Mesenchymal stem cell (in vitro differentiated cells and primary cell): ENCODE data around the gene ZBTB38.

Source experiments
- DNase-seq: peaks from one replicate; pipeline ENCODE4 v3.0.0-alpha.2; 2013
- H2AFZ ChIP-seq: one replicate; pipeline ENCODE4 v1.6.1; 2013; ENCODE audit warnings: low read depth, mild to moderate bottlenecking, control low read depth, inconsistent platforms, low read length, moderate library complexity
- H2AK5ac ChIP-seq: 2 replicates; pipeline ENCODE4 v1.6.1; 2013; ENCODE audit warnings: low read length, moderate library complexity, mild to moderate bottlenecking, inconsistent platforms; ENCODE audit not compliant: severe bottlenecking
- H2BK120ac ChIP-seq: one replicate; pipeline ENCODE4 v1.6.1; 2013; ENCODE audit warnings: low read depth, mild to moderate bottlenecking, inconsistent platforms, low read length, moderate library complexity
- H2BK12ac ChIP-seq, 2 experiments: one replicate each; pipeline ENCODE4 v1.6.1; 2013; ENCODE audit warnings: inconsistent platforms in 2 of 2, low read length in 2 of 2, mild to moderate bottlenecking in 2 of 2, moderate library complexity in 2 of 2, control low read depth in 1 of 2
- H2BK15ac ChIP-seq: one replicate; pipeline ENCODE4 v1.6.1; 2013; ENCODE audit warnings: mild to moderate bottlenecking, low read depth, inconsistent platforms; ENCODE audit not compliant: poor library complexity, severe bottlenecking
- H2BK5ac ChIP-seq: 2 replicates; pipeline ENCODE4 v1.6.1; 2013; ENCODE audit warnings: low read depth, mild to moderate bottlenecking, low read length, control low read depth, inconsistent platforms; ENCODE audit not compliant: poor library complexity, severe bottlenecking
- H3K14ac ChIP-seq, 2 experiments: one replicate each; pipeline ENCODE4 v1.6.1; 2013; ENCODE audit warnings: inconsistent platforms in 2 of 2, low read length in 2 of 2, control low read depth in 1 of 2, mild to moderate bottlenecking in 1 of 2, moderate library complexity in 1 of 2
- H3K18ac ChIP-seq, 2 experiments: one replicate each; pipeline ENCODE4 v1.6.1; 2013; ENCODE audit warnings: inconsistent platforms in 2 of 2, low read length in 2 of 2, control low read depth in 1 of 2, low read depth in 1 of 2, mild to moderate bottlenecking in 1 of 2
- H3K23ac ChIP-seq, 2 experiments: one replicate each; pipeline ENCODE4 v1.6.1; 2013; ENCODE audit warnings: inconsistent platforms in 2 of 2, low read length in 2 of 2, mild to moderate bottlenecking in 2 of 2, moderate library complexity in 2 of 2, control low read depth in 1 of 2
- H3K27ac ChIP-seq: 2 replicates; pipeline ENCODE4 v1.5.1; 2013; ENCODE audit warnings: mild to moderate bottlenecking, moderate library complexity, low read length, control low read depth, inconsistent platforms; ENCODE audit not compliant: poor library complexity, severe bottlenecking
- H3K27me3 ChIP-seq, 2 experiments: 2 replicates each; pipeline versions ENCODE4 v1.6.1 to v1.7.0; 2013; ENCODE audit warnings: low read length in 2 of 2, mild to moderate bottlenecking in 2 of 2, moderate library complexity in 2 of 2, control low read depth in 1 of 2, inconsistent platforms in 1 of 2; ENCODE audit not compliant: control insufficient read depth in 1 of 2, insufficient read depth in 1 of 2
- H3K36me3 ChIP-seq, 2 experiments: 2 replicates each; pipeline versions ENCODE4 v1.6.1 to v1.7.0; 2013; ENCODE audit warnings: low read length in 2 of 2, control low read depth in 1 of 2, inconsistent platforms in 1 of 2, low read depth in 1 of 2, mild to moderate bottlenecking in 1 of 2; ENCODE audit not compliant: insufficient read depth in 2 of 2, control insufficient read depth in 1 of 2
- H3K4ac ChIP-seq, 2 experiments: one replicate each; pipeline ENCODE4 v1.6.1; 2013; ENCODE audit warnings: inconsistent platforms in 2 of 2, low read length in 2 of 2, mild to moderate bottlenecking in 2 of 2, moderate library complexity in 2 of 2, control low read depth in 1 of 2, low read depth in 1 of 2
- H3K4me1 ChIP-seq: 2 replicates; pipeline ENCODE4 v1.6.1; 2013; ENCODE audit warnings: low read depth, low read length, control low read depth; ENCODE audit not compliant: control insufficient read depth, insufficient read depth
- H3K4me2 ChIP-seq: 2 replicates; pipeline ENCODE4 v1.6.1; 2013; ENCODE audit warnings: low read length, mild to moderate bottlenecking, inconsistent platforms; ENCODE audit not compliant: poor library complexity, severe bottlenecking
- H3K4me3 ChIP-seq, 2 experiments: 2 replicates each; pipeline versions ENCODE4 v1.5.1 to v1.7.0; 2013; ENCODE audit warnings: low read length in 2 of 2, mild to moderate bottlenecking in 2 of 2, control low read depth in 1 of 2, low read depth in 1 of 2; ENCODE audit not compliant: insufficient read depth in 1 of 2
- H3K79me1 ChIP-seq: replicated peaks from 2 replicates; pipeline ENCODE4 v1.6.1; 2013; ENCODE audit warnings: mild to moderate bottlenecking, control low read depth, low read length, inconsistent platforms; ENCODE audit not compliant: poor library complexity, severe bottlenecking
- H3K9ac ChIP-seq: 2 replicates; pipeline ENCODE4 v1.7.0; 2013; ENCODE audit warnings: mild to moderate bottlenecking, low read length, moderate library complexity
- H3K9me3 ChIP-seq: 2 replicates; pipeline ENCODE4 v1.7.0; 2013; ENCODE audit warnings: mild to moderate bottlenecking, low read length; ENCODE audit not compliant: control insufficient read depth
- H4K8ac ChIP-seq: one replicate; pipeline ENCODE4 v1.6.1; 2013; ENCODE audit warnings: inconsistent platforms, mild to moderate bottlenecking, low read length, moderate library complexity
- H4K91ac ChIP-seq: one replicate; pipeline ENCODE4 v1.6.1; 2013; ENCODE audit warnings: mild to moderate bottlenecking, low read length, inconsistent platforms
- WGBS: methylation state at CpG from one replicate; pipeline ENCODE4 v1.1.7; 2013; ENCODE audit warnings: mixed read lengths; 5-methylcytosine and 5-hydroxymethylcytosine counted together

The ZBTB38 gene

DNA sequence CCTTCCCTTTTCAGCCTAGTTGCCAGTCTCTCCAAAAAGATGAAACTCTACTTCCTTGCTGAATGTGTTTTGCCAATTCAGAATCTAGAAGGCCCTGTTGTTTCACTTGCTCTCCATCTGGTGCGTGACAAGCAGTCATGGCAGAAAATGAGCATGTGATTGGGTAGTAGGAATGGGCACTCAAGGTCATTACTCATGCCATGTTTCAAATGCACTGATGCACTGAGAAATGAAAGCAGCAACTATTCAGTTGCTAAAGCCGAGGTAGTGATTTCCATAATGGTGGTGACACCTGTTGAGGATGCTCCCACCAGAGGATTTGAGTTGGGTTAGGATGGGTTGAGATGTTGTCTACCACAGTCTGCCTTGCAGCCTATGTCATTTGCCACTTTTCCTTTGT, 12.7 kb downstream of the ZBTB38 start:
- 99% methylated on average over 2 of the region's 2 CpGs for WGBS
- no peak overlapping the region for H3K9ac ChIP-seq

DNA sequence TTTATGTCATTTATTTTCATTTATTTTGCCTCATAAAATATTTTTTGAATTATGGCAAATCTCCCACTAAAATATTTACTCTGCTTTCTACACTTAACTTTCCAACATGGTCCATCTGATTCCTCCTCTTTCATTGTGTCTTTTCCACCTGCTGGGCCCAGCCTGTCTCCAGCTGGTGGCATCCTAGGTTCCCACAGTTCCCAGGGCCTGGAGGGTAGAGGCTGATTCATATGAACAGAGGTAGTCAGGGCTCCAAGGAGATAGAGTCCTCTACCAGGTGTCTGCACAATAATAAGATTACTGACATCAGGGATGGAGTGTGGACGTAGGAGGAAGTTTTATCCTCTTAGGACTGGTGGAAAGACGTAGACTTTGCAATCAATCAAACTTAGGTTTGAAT, 14.3 kb downstream of the ZBTB38 start:
- H3K4me2 ChIP-seq, result no peak overlapping the region
- H4K8ac ChIP-seq, result no peak overlapping the region
- WGBS, result 100% methylated on average over 2 of the region's 2 CpGs
- no peak overlapping the region for H3K9ac ChIP-seq
- H3K18ac ChIP-seq, result no peak overlapping the region
- no peak for DNase-seq
- peaks cover 8 to 83% of the 10 kb centered on the region in 2 experiments for H3K36me3 ChIP-seq
- H3K4me3 ChIP-seq, result no peak overlapping the region
- no peak overlapping the region for H2AK5ac ChIP-seq
- no peak overlapping the region for H2BK120ac ChIP-seq
- H2BK12ac ChIP-seq, result no peak overlapping the region
- no peaks in the 10 kb centered on the region for H3K27me3 ChIP-seq
- H3K23ac ChIP-seq, result no peak overlapping the region
- peaks cover 22% of the 10 kb centered on the region for H3K79me1 ChIP-seq
- no peak overlapping the region for H2BK15ac ChIP-seq
- no peak overlapping the region for H4K91ac ChIP-seq
- peaks cover 3% of the 10 kb centered on the region for H3K4me1 ChIP-seq
- no peak overlapping the region for H3K14ac ChIP-seq
- H3K27ac ChIP-seq, result no peak overlapping the region
- H2AFZ ChIP-seq, result no peak overlapping the region
- H3K4ac ChIP-seq, result no peak overlapping the region
- H2BK5ac ChIP-seq, result peak overlapping the region; percentile 40
- H3K9me3 ChIP-seq, result no peaks in the 10 kb centered on the region

More for the DNA sequence above, 12.7 kb downstream of the ZBTB38 start:
- Histone ChIP-seq H3K27me3 (no peaks in the 10 kb centered on the region), H3K9me3 (no peaks in the 10 kb centered on the region), H4K8ac (no peak overlapping the region), H2AK5ac (no peak overlapping the region), H3K36me3 (peaks cover 14 to 89% of the 10 kb centered on the region in 2 experiments), H2BK5ac (no peak overlapping the region), H3K27ac (no peak overlapping the region), H3K18ac (no peak overlapping the region), H2BK15ac (no peak overlapping the region), H3K4me2 (no peak overlapping the region), H3K4me3 (no peak overlapping the region), H4K91ac (no peak overlapping the region), H3K4ac (no peak overlapping the region), H3K23ac (no peak overlapping the region), H2AFZ (no peak overlapping the region), H2BK12ac (no peak overlapping the region), H3K4me1 (peaks cover 3% of the 10 kb centered on the region), H2BK120ac (no peak overlapping the region), H3K79me1 (peaks cover 33% of the 10 kb centered on the region), H3K14ac (no peak overlapping the region)
- DNase-seq, result no peak

DNA sequence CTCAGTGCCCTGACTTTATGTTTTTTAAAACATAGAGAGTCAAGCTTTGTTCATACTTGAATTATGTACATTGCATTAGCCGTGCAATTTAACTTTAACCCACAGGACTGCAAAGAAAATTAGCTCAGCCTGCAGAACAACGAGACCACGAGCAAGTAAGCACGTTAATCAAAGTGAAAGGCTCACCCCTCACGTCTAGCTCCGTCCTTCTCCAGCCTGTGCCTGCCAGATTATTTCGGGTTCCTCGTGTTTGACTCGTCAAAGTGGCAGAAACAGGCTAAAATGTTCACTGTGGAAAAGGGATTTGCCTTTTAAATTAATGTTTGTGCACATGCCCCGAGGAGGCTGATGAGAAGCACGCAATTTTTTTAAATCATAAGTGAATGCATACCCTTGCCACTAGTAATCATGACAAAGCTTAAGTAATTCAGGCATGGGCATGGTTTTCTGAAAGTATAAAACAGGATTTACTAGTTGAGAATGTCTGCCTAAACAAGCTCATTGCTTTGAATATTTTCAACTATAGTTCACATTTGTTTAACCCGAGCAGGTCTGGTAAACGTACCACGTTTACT, 15.3 kb downstream of the ZBTB38 start:
- WGBS, result 51% methylated on average over 13 of the region's 14 CpGs
- Histone ChIP-seq H3K36me3 (peaks cover 8 to 75% of the 10 kb centered on the region in 2 experiments), H2BK15ac (no peak overlapping the region), H3K4me1 (peaks cover 3% of the 10 kb centered on the region), H3K9me3 (no peaks in the 10 kb centered on the region), H4K91ac (no peak overlapping the region), H3K9ac (peak overlapping the region; percentile 63), H2BK12ac (no peak overlapping the region), H3K27me3 (no peaks in the 10 kb centered on the region), H2BK120ac (no peak overlapping the region), H3K14ac (peak overlapping the region in 1 of 2 experiments; percentile 26), H4K8ac (peak overlapping the region; percentile 77), H3K4me2 (no peak overlapping the region), H2AK5ac (no peak overlapping the region), H3K23ac (no peak overlapping the region), H3K18ac (peak overlapping the region in 1 of 2 experiments; percentile 83), H3K27ac (no peak overlapping the region), H3K79me1 (peaks cover 18% of the 10 kb centered on the region), H2BK5ac (no peak overlapping the region), H2AFZ (no peak overlapping the region), H3K4ac (peak overlapping the region in 1 of 2 experiments; percentile 7), H3K4me3 (peak overlapping the region in 1 of 2 experiments; percentile 75)
- DNase-seq, result peak; percentile 27

DNA sequence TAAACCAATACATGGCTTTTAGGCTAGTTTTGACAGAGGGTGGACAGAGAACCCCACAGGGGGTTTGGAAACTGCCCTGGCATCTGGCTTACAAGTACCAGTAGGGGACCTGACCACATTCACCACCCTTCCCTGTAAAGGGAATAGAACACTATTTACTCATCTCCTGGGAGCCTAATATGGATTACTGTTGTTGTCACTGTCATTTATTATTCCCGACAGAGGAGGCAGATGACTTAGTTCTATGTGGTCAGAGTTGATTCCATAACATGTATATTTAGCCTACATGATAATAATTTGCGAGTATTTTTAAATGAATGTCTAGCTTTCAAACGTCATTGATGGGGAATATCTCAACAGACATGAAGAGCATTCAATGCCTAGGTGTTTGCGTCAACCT, 15.9 kb downstream of the ZBTB38 start:
- no peaks in the 10 kb centered on the region for H3K27me3 ChIP-seq
- H3K23ac ChIP-seq, result no peak overlapping the region
- H3K9ac ChIP-seq, result peak overlapping the region; percentile 63
- H3K18ac ChIP-seq, result peak overlapping the region in 1 of 2 experiments; percentile 50
- H3K27ac ChIP-seq, result no peak overlapping the region
- peak overlapping the region in 1 of 2 experiments; percentile 75 for H3K4me3 ChIP-seq
- H3K14ac ChIP-seq, result no peak overlapping the region
- no peak overlapping the region for H2AK5ac ChIP-seq
- 77% methylated on average over 4 of the region's 4 CpGs for WGBS
- H2BK12ac ChIP-seq, result peak overlapping the region in 1 of 2 experiments; percentile 2
- DNase-seq, result peak; percentile 36
- no peak overlapping the region for H4K8ac ChIP-seq
- H3K4ac ChIP-seq, result no peak overlapping the region
- no peak overlapping the region for H2BK15ac ChIP-seq
- peaks cover 7 to 74% of the 10 kb centered on the region in 2 experiments for H3K36me3 ChIP-seq
- H3K4me2 ChIP-seq, result no peak overlapping the region
- no peak overlapping the region for H4K91ac ChIP-seq
- H3K79me1 ChIP-seq, result peaks cover 18% of the 10 kb centered on the region
- no peak overlapping the region for H2BK120ac ChIP-seq
- no peaks in the 10 kb centered on the region for H3K9me3 ChIP-seq
- H2AFZ ChIP-seq, result no peak overlapping the region
- H3K4me1 ChIP-seq, result peaks cover 3% of the 10 kb centered on the region
- H2BK5ac ChIP-seq, result no peak overlapping the region
